Nephron progenitor cell (in vitro differentiated cells): ENCODE data around the gene NLGN1.

Experiments
- DNase-seq: peaks from one replicate; pipeline ENCODE4 v3.0.0; 2021
- H3K27ac Mint-ChIP-seq: 2 replicates; pipeline ENCODE4 v1.8.0; 2021; ENCODE audit warnings: mild to moderate bottlenecking, moderate library complexity, mixed read lengths
- H3K27me3 Mint-ChIP-seq: 2 replicates; pipeline ENCODE4 v1.8.0; 2021; ENCODE audit warnings: mild to moderate bottlenecking, low read depth, mixed read lengths; ENCODE audit not compliant: poor library complexity
- H3K36me3 Mint-ChIP-seq: 2 replicates; pipeline ENCODE4 v1.8.0; 2021; ENCODE audit warnings: low read depth, mixed read lengths
- H3K4me1 Mint-ChIP-seq: 2 replicates; pipeline ENCODE4 v1.8.0; 2021; ENCODE audit warnings: mixed read lengths
- H3K4me3 Mint-ChIP-seq: 2 replicates; pipeline ENCODE4 v1.8.0; 2021; ENCODE audit warnings: mild to moderate bottlenecking, moderate library complexity, mixed read lengths
- H3K9me3 Mint-ChIP-seq: 2 replicates; pipeline ENCODE4 v1.8.0; 2021; ENCODE audit warnings: mild to moderate bottlenecking, moderate library complexity, mixed read lengths
- CTCF ChIP-seq: fragments of 200-600 bp; sonication (generic); IDR thresholded peaks from 2 replicates; pipeline ENCODE4 v1.5.0; 2021; ENCODE audit warnings: antibody characterized with exemption

Gene NLGN1

GRCh38 chr3:173700336-173700735 lies 302.8 kb downstream of the NLGN1 start:
- H3K36me3 Mint-ChIP-seq, result no peaks in the 10 kb centered on the region
- TF ChIP-seq CTCF, result no peak
- no peak overlapping the region for H3K27ac Mint-ChIP-seq
- peaks cover 13% of the 10 kb centered on the region for H3K9me3 Mint-ChIP-seq
- no peak overlapping the region for H3K4me3 Mint-ChIP-seq
- no peaks in the 10 kb centered on the region for H3K4me1 Mint-ChIP-seq
- no peak for DNase-seq
- no peaks in the 10 kb centered on the region for H3K27me3 Mint-ChIP-seq

GRCh38 chr3:173702561-173702960 lies 305.0 kb downstream of the NLGN1 start:
- H3K27me3 Mint-ChIP-seq, result no peaks in the 10 kb centered on the region
- no peaks in the 10 kb centered on the region for H3K36me3 Mint-ChIP-seq
- TF ChIP-seq CTCF, result no peak
- DNase-seq, result no peak
- H3K4me1 Mint-ChIP-seq, result no peaks in the 10 kb centered on the region
- peaks cover 13% of the 10 kb centered on the region for H3K9me3 Mint-ChIP-seq
- H3K4me3 Mint-ChIP-seq, result no peak overlapping the region
- no peak overlapping the region for H3K27ac Mint-ChIP-seq

GRCh38 chr3:173703771-173704170 lies 306.2 kb downstream of the NLGN1 start:
- H3K36me3 Mint-ChIP-seq, result no peaks in the 10 kb centered on the region
- H3K9me3 Mint-ChIP-seq, result peaks cover 13% of the 10 kb centered on the region
- H3K4me1 Mint-ChIP-seq, result no peaks in the 10 kb centered on the region
- no peak for DNase-seq
- TF ChIP-seq CTCF, result no peak
- no peak overlapping the region for H3K27ac Mint-ChIP-seq
- H3K27me3 Mint-ChIP-seq, result no peaks in the 10 kb centered on the region
- H3K4me3 Mint-ChIP-seq, result no peak overlapping the region

- no peak overlapping the region for H3K4me3 Mint-ChIP-seq
- no peak for TF ChIP-seq CTCF
Measured at GRCh38 chr3:173706630-173707029, 309.1 kb downstream of the NLGN1 start.

GRCh38 chr3:173708191-173708590 lies 310.6 kb downstream of the NLGN1 start:
- Mint-ChIP-seq H3K4me3 (no peak overlapping the region), H3K27ac (peak overlapping the region; percentile 35), H3K9me3 (no peaks in the 10 kb centered on the region), H3K4me1 (no peaks in the 10 kb centered on the region), H3K27me3 (no peaks in the 10 kb centered on the region), H3K36me3 (no peaks in the 10 kb centered on the region)
- TF ChIP-seq CTCF, result no peak
- no peak for DNase-seq

More at GRCh38 chr3:173706630-173707029, 309.1 kb downstream of the NLGN1 start:
- Mint-ChIP-seq H3K4me1 (no peaks in the 10 kb centered on the region), H3K27me3 (no peaks in the 10 kb centered on the region), H3K9me3 (peaks cover 3% of the 10 kb centered on the region), H3K36me3 (no peaks in the 10 kb centered on the region), H3K27ac (no peak overlapping the region)
- DNase-seq, result no peak

DNA sequence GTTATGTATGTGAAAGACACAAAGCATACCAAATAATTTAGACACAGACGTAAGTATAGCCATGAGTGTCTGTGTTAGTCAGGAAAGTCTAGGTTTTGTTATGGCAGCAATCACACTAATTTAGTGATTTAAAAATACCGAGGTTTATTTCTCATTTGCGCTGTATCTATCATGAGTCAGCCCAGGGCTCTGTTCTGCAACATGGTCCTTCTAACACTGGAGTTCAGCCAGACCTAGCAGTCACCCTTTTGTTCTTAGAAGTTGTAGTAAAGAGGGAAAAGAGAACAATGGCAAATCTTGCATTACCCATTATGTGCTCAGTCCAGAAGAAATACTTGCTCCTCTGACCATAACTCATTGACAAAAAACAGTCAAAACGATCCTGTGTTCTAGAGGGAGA lies 311.5 kb downstream of the NLGN1 start:
- DNase-seq, result no peak
- Mint-ChIP-seq H3K4me3 (no peak overlapping the region), H3K4me1 (no peaks in the 10 kb centered on the region), H3K36me3 (no peaks in the 10 kb centered on the region), H3K27me3 (no peaks in the 10 kb centered on the region), H3K9me3 (no peaks in the 10 kb centered on the region), H3K27ac (no peak overlapping the region)
- TF ChIP-seq CTCF, result no peak
